Thyroid gland (tissue), 4 donors: ENCODE data around the gene CBX1.
A peak's percentile ranks its signal among the peaks of the same experiment; 100 is the strongest.

ENCODE experiments used
- POLR2A ChIP-seq, 2 donors: fragments of 450-650 bp; IDR thresholded peaks; one replicate each; pipeline ENCODE4 v1.6.1; 2017; ENCODE audit warnings: antibody characterized with exemption in 2 of 2, mild to moderate bottlenecking in 2 of 2, moderate library complexity in 1 of 2
- TF ChIP-seq, protein P1 (sequence below), 6 experiments: fragments of 200-600 bp in 3 of 6; fragments of 450-650 bp in 3 of 6; sonication (generic) in 3 of 6; IDR thresholded peaks; one replicate each; pipeline ENCODE4 v1.5.1; 2016 to 2019; ENCODE audit warnings: antibody characterized with exemption in 6 of 6, mild to moderate bottlenecking in 2 of 6, inconsistent platforms in 1 of 6, moderate library complexity in 1 of 6

DNA sequence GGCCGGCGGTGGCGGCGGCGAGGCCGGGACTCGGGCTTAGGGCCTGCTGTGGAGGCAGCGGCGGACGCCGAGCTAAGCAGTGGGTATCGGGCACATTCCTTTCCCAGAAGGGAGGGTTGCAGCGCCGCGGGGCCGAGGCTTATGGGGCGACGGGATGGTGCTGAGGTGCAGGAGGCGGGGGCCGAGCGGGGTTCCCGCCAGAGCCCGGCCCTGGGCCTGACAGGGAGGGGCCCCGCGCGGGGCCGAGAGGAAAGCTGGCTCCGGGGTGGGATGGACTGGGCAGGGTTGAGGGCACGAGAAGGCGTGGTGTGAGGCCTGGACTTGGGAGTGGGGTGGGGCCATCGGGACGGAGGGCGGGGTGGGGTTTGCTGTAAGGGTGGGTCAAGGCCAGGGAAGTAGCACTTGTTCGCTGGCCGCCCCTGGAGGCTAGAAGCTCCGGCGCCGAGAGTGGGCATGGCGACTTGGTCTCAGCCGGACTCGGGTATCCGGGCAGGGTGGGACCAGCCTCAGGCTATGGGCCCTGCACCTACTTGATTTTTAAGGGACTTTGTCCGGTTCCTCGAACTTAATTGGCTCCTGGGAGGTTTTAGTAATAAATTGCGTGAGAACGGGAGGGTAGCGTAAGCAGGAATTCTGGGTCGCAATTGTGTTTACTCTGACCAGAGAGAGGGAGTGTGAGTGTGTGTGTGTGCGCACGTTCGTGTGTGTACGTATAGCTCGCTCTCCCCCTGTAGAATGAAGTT, 52.7 kb downstream of the CBX1 start:
- TF ChIP-seq, protein P1, sequence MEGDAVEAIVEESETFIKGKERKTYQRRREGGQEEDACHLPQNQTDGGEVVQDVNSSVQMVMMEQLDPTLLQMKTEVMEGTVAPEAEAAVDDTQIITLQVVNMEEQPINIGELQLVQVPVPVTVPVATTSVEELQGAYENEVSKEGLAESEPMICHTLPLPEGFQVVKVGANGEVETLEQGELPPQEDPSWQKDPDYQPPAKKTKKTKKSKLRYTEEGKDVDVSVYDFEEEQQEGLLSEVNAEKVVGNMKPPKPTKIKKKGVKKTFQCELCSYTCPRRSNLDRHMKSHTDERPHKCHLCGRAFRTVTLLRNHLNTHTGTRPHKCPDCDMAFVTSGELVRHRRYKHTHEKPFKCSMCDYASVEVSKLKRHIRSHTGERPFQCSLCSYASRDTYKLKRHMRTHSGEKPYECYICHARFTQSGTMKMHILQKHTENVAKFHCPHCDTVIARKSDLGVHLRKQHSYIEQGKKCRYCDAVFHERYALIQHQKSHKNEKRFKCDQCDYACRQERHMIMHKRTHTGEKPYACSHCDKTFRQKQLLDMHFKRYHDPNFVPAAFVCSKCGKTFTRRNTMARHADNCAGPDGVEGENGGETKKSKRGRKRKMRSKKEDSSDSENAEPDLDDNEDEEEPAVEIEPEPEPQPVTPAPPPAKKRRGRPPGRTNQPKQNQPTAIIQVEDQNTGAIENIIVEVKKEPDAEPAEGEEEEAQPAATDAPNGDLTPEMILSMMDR (IDR thresholded peaks at IDR 0.05) = no peak
- TF ChIP-seq POLR2A (IDR thresholded peaks at IDR 0.05) = peak; percentile 83 to 85
